GM18858 (cell line): Measurements from ENCODE around the gene ABO.
"Not testable (repeated sequence)": the region's sequence is repeated elsewhere in the genome, so short reads cannot be mapped to it uniquely, and the experiment has no call there.

Source experiments
- ATAC-seq: cut with Tn5 transposase; IDR thresholded peaks from one replicate; pipeline ENCODE4 v1.9.1; 2021; ENCODE audit not compliant: unreplicated experiment

Gene ABO

DNA sequence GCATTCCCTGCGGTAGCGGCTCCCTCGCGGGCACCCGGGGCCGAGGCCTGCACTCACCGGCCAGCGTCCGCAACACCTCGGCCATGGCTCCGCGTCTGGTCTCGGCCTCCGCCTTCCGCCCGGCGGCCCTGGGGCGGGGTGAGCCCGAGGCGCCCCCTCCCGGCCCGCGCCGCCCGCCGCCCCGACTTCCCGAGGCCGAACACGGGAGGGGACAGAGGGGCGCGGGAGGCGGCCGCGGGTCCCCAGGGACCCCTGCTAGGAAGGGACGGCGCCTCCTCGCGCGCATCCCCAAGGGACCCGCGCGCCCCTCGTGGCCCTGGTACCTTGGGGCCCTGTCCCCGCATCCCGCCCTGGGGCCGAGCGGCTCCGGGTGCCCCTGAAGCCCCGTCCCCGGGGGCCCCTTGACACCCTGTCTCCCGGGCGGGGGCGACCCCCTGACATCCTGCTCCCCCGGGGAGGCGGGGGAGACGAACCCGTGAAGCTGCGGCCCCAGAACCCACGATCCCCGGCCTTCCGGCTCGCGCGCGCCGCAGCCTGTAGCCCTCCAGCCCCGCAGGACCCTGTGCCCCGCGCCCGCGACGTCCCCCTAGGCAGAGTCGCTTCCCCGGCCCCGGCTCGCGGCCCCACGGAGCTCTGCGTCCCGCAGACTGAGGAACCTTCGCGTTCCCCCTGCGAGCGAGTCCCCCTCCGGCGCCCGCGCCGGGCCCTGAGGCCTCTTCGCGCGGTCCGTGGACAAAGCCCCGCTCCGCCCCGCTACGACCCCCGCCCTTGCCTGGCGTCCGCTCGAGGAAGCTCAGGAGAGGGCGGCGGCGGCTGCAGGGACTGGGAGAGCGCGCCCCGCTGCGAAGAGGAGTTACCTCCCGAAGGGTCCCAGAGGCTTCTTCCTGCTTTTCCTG, at the start of gene ABO:
Gene ABO, minus strand, starts transcription at position 97 of the 896 bp plus-strand sequence.
- no peak for ATAC-seq

GRCh38 chr9:133323991-133324703, 49.1 kb upstream of the ABO start:
- no peak for ATAC-seq

GRCh38 chr9:133323211-133323610, 48.2 kb upstream of the ABO start:
- ATAC-seq: no peak

DNA sequence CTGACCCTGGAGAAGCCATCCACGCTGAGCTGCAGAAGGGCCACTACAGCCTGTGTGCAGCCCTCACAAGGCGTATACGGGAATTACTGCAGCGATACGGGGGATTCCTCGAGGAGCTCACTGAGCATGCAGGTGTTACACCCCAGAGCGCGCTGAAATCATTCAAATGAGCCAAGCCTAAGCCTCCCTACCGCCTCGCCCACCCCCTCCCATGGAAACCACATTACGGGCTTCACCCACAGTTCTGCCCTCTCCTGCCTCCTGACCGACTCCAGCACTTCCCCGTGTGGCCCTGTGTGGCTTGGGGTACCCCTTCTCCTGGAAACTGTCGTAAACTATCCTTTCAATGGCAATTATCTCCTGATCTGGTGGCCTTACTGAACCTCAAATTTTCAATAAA, 47.7 kb upstream of the ABO start:
- no peak for ATAC-seq

DNA sequence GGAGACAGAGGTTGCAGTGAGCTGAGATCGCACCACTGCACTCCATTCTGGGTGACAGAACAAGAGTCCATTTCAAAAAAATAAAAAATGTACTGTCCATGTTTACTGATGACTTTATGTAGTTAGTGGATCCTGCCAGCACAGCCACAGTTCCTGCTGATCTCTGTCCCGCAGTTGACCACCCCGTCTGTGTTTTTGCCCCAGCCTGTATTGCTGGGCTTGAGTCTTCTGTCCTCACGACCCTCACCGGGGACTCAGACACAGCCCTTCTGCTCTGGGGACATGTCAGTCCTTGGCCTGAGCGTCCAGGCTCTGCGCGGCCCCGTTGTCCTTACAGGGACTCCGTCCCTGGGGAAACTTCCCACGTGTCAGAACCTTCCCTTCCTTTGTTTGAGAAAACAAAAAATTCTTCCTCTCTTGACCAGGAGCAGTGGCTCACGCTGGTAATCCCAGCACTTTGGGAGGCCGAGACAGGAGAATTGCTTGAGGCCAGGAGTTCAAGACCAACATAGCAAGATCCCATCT, 46.5 kb upstream of the ABO start:
- no peak for ATAC-seq

DNA sequence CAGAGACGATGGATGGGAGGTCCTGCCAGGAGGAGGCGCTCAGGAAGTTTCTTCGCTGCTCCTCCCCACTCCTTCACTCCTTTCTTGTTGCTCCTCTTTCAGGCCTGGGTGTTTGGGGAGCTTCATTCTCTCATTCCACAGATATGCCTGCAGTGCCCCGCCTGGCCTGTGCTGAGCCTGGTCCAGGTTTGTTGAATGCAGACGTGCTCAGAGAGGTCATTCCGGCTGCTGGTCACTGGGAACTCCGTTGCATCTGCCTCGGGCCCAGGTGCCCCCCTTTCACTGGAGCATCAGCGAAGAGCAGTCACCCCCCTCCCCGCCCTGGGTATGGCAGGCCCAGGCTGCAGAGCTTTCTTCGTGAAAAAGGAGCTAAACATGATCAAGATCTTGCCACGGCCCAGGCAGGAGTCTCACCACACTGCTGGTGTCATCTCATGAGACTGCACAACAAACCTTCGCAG, 45.5 kb upstream of the ABO start:
- no peak for ATAC-seq

DNA sequence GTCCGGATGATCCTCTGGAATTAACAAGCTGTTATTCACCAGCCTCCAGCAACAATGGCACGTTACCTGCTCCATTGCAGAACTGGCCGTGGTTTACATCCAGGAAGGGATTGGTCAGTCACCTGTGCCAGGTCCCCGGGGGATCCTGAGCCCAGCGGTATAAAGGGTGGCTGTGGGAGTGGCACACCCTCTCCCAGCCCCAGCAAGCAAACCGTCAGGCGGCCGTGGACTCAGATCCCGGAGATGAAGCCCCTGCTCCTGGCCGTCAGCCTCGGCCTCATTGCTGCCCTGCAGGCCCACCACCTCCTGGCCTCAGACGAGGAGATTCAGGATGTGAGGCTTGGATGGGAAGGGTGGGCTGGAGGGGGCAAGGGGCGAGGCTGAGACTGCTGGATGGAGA, 42.5 kb upstream of the ABO start:
- ATAC-seq: not testable (repeated sequence)

- no peak for ATAC-seq
These were observed 41.0 kb upstream of the ABO start for GRCh38 chr9:133315997-133316396.

- no peak for ATAC-seq
These were observed 34.6 kb upstream of the ABO start for GRCh38 chr9:133309608-133310007.

DNA sequence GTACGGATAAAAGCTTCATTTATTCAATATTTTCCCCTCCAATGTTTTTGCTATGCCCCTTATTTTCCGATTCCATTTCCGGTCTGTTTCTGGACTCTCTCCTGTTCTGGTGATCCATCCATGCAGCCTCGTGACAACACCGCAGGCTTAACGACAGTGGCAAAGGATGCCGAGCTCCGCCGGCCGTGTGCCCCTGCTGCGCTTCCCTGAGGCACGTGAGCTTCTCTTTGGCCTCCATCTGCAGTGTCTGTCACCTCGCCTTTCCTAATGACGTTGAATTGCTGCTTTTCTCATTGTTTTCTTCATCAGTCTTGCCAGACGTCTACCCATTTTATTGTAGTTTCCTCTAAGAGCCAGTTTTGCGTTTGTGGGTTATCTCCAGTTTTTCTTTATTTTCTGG, 32.3 kb upstream of the ABO start:
- no peak for ATAC-seq

DNA sequence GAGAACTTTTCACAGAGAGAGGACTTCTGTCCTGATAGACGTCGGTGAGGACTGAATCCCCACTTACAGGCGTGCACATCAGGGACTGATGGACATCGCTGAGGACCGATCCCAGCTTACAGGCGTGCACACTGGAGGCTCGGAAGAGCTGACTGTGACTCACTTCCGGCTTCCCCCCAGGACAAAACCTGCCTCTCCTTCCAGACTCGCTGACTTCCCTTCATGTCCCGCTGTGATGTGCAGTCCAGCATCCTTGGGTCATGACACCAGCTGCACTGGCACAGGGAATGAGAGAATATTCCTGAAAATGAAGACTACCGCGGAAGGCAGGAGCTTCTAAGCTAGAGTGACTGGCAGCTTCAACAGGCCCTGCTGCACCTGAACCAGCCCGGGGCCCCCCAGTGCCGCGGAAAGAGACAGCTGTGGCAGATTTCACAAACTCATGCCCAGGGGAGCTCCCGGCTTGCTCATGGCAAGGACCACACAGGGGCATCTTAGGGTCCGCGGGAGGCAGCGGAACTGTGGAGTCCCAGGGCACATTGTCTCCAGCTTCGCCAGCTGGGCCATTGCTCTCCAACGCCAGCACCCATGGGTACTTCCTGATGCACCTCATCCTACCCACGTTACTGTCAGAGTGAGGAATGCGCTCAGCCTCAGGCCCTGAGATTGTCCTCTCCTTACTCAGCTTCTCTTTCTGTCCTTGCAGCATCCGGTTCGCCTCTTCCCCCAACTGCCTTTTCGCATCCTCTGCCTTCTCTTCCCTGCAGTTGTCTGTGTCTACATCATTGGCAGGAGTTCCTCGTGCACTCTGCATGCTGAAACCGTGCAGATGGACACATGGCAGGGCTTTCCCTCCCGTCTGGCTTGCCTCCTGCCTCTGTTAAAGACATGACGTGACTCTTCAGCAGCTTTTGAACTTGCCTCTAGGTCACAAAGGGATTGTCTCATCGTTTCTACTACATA, 31.5 kb upstream of the ABO start:
- no peak for ATAC-seq

DNA sequence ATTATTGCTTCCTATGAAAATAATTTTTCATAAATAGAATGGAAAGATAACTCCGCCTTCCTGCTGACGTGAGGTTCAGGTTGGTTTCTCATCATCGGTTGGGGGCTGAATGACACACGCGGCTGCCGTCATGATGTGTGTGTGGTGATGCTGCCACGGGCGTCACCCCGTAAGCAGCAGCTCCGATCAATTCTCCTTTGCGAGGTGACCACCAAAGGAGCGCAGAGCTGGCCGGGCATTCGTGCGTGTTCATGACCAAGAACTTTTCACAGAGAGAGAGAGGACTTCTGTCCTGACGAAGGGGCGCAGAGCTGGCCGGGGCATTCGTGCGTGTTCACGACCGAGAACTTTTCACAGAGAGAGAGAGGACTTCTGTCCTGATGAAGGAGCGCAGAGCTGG, 30.7 kb upstream of the ABO start:
- ATAC-seq: no peak

GRCh38 chr9:133304477-133305377, 29.7 kb upstream of the ABO start:
- no peak for ATAC-seq

DNA sequence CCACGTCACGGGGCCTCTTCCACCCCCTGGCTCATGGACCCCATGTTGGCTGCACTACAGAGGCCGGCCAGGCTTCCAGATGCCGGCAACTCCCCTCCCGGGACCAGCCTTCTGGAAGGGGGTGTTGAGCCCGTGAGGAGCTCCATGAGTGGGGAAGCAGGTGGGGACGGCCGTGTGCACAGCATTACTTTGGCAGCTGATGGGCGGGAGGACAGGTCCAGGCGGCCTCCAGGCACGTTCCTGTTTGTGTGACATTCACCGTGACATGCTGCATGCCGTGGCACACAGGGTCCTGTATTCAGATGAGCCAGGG, 29.1 kb upstream of the ABO start:
- ATAC-seq: no peak

DNA sequence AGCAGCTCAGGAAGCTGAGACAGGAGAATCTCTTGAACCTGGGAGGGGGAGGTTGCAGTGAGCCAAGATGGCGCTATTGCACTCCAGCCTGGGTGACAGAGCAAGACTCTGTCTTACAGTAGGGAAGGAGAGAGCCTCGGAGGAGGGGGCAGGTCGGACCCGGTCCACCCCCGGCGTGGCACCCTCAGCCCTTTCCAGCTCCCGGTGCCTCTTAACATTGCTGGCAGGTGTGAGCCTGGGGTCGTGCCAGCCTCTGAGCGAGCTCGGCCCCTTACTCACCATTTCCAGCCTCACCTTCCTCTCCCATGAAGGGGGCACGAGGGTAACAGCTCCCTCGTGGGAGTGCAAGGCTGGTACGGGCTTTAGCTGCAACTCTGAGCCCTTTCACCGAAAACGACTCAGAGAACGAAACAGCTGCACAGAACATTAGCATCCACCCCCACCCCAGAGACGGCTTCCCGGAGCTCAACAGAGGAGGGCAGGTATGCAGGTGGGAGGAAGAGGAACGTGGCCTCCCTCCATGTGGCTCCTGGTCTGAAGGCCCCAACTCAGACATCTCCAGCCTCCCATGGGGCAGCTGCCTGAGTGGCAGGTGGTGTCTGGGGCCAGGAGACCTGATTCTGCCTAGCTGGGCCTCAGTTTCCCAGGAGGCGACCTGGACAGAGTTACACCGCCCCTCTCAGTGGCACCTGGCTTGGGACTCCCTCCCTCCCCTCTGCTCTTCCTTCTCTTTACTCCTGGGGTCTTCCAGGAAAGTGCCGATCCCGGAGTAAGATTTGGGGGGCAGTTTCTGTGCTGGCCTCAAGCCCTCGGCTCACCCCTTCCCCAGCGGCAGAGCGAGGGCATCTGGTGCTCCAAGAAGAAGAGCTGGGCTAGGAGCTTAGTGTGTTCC, 28.5 kb upstream of the ABO start:
- no peak for ATAC-seq

DNA sequence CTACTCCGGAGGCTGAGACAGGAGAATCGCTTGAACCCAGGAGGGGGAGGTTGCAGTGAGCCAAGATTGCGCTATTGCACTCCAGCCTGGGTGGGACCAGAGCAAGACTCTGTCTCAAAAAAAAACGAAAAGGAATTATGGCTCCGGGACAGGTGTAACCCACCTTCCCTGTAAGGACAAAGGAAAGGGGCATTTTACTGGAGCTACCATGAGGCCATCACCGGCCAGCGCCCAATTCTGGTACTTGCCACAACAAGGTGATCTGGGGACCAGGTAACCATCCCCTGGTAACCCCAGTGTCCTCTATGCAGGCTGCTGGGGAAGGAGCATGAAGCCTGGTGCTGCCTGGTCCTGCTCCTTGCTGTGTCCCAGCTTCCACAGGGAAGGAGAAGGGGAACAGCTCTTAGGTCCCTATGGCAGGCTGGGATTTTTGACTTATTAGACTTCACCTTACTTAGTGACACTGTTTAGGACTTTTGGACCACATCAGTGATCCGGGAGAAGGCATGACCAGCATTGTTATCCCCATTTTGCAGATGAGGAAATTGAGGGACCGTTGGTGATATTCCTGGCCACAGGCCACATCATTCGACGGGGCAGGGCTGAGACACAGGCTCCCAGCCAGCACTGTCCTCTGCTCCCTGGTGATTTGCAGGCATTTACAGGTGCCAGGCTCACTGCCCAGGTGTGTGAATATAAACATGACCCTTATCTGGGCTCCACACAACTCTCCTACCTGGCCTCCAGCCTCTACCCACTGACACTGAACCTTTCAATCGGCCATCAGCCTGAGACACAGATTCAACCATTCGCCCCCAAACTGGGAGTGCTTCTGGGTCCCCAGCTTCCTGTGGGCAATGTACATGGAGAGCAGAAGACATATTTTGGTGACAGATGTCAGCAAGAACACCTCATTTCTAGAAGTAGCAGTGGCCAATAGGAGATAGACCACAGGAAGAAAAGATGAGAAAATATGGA, 26.5 kb upstream of the ABO start:
- no peak for ATAC-seq

DNA sequence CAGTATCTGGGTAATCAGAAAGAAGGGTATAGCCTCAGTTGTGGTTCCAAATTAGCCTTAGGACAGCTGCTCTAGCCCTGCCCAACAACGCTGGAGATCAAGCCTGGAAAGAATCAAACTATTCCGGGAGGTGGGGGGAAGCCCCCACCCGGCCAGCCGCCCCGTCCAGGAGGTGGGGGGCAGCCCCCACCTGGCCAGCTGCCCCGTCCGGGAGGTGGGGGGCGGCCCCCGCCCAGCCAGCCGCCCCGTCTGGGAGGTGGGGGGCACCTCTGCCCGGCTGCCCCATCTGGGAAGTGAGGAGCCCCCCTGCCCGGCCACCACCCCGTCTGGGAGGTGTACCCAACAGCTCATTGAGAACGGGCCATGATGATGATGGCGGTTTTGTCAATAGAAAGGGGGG, 25.0 kb upstream of the ABO start:
- ATAC-seq: not testable (repeated sequence)

GRCh38 chr9:133294257-133294656, 19.3 kb upstream of the ABO start:
- ATAC-seq: no peak
